NCI-H1694 (cell line): ENCODE data around the gene BCKDHA.
"Not testable (repeated sequence)": the region's sequence is repeated elsewhere in the genome, so short reads cannot be mapped to it uniquely, and the experiment has no call there.

Source experiments
- DNase-seq: peaks from one replicate; lab custom pipeline; 2025; lab: John Stamatoyannopoulos, UW

The BCKDHA gene

DNA sequence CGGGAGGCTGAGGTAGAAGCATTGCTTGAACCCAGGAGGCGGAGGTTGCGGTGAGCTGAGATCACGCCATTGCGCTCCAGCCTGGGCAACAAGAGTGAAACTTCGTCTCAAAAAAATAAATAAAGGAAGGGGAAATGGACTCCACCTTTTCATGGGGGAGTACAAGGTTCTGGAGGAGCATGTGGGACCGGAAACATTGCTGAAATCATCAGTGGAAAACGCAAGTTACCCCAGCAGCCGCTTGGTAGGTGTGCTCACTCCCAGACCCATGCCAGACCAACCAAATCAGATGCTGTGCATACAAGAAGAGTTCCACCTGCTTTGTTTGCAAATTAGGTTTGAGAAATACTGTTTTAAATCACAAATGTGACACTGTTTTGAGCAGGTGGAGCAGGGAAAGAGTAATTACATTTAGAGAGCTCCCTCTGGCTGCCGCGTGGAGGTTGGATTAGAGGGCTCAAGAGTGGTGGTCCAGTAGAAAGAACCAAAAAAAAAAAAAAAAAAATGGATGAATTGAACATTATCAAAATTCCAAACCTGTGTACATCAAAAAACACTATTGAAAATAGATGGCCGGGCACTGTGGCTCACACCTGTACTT lies 50.2 kb downstream of the BCKDHA start:
- DNase-seq, result no peak

- no peak for DNase-seq
These were observed 51.7 kb downstream of the BCKDHA start for GRCh38 chr19:41449079-41449864.

- DNase-seq, result no peak
These were observed 52.2 kb downstream of the BCKDHA start for GRCh38 chr19:41449865-41450178.

- no peak for DNase-seq
These were observed 55.1 kb downstream of the BCKDHA start for GRCh38 chr19:41452584-41453275.

GRCh38 chr19:41455936-41456335 lies 58.3 kb downstream of the BCKDHA start:
- no peak for DNase-seq

- no peak for DNase-seq
These were observed 58.8 kb downstream of the BCKDHA start for GRCh38 chr19:41456342-41456918.

DNA sequence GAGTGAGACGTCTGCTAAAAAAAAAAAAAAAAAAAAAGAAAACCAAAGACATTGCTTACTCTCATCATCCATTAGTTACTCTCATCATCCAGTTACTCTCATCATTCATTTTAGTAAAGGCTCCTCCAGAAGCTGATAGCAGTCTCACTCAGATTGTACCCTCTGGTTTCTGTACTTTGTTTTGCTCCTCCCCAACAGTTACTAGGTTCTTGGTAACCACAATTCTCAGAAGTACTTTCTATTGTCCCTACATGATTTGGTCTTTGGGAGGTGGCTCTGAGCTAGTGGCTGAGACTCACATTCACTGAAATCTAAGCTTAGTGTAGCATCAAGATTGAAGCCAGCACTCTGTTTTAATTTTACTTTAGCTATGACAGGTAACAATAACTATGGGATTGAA lies 59.6 kb downstream of the BCKDHA start:
- DNase-seq, result no peak

- DNase-seq, result no peak
These were observed 64.9 kb downstream of the BCKDHA start for GRCh38 chr19:41462497-41462896.

- not testable (repeated sequence) for DNase-seq
These were observed 65.9 kb downstream of the BCKDHA start for GRCh38 chr19:41463257-41464256.
